GM19438 (cell line): Measurements from ENCODE around the gene SORL1.

Source experiments
- ATAC-seq: cut with Tn5 transposase; IDR thresholded peaks from one replicate; pipeline ENCODE4 v1.9.1; 2021; ENCODE audit warnings: low read depth; ENCODE audit not compliant: unreplicated experiment

Gene SORL1

GRCh38 chr11:121559606-121560200, 107.6 kb downstream of the SORL1 start:
- no peak for ATAC-seq

DNA sequence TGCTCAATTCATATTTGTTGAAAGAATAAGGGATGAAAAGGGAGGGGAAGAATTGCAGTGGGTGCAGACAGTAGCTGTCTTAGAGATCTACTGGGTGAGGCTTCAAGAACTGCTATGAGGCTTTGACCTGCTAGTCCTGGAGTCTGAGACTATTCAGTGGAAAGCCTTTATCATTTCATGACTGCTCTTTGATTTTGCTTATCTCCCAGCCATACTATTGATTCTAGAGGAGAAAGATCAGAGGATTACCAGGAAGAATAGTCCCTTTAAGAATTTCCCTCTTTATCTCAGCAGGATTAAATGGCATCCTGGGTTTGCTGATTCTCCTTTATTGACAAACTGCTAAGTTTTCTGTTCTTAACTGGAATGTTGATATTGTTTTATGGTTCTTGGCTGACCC, 108.1 kb downstream of the SORL1 start:
- ATAC-seq, result no peak

DNA sequence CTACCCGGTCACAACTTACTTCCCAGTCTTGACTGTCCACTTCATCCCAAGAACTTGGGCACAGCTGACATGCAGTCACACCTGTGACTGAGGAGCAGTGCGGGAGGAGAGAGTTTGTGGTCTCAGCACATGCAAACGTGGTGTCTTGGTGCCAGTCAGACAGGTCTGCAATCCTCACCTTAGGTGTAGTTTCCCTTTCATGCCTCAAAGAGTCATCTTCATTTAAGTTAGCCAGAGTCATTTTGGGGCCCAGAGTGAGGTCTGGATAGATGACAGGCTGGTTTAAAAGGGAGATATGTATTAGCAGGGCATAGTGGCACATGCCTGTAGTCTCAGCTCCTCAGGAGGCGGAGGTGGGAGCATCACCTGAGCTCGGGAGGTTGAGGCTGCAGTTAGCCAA, 109.1 kb downstream of the SORL1 start:
- no peak for ATAC-seq

- ATAC-seq, result no peak
These were observed 109.6 kb downstream of the SORL1 start for GRCh38 chr11:121561716-121562115.

- no peak for ATAC-seq
These were observed 110.9 kb downstream of the SORL1 start for GRCh38 chr11:121563003-121563402.

- ATAC-seq, result no peak
These were observed 112.0 kb downstream of the SORL1 start for GRCh38 chr11:121563900-121564822.

DNA sequence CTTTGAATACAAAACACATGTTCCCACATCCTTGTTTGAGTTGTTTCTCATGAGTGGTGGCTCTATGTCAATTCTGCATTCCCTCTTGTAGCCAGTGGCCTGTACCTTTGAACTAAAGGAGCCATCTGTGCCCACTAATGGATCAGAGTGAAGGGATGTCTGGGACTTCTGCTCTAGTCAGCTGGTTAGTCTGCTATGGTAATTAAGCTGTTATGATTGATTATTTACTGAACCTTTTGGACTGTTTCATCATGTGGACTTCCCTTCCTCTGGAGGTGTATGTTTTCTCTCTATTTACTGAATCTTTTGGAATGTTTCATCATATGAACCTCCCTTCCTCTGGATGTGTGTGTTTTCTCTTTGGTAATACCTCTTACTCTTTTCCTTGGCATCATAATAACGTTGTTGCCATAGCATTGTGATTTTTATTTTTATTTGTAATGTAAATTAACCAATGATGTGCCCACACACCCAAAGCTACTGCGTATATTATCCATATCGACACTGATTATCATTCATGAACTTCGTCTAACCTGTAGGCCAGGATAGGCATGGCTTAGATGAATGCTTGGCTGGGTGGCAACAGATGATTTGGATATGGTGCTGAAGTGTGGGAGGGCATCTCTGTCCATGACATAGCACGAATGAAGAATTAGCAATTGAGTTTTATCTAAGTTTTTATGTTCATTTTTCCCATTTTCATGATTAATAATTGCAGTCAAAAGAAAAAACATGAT, 113.0 kb downstream of the SORL1 start:
- no peak for ATAC-seq

DNA sequence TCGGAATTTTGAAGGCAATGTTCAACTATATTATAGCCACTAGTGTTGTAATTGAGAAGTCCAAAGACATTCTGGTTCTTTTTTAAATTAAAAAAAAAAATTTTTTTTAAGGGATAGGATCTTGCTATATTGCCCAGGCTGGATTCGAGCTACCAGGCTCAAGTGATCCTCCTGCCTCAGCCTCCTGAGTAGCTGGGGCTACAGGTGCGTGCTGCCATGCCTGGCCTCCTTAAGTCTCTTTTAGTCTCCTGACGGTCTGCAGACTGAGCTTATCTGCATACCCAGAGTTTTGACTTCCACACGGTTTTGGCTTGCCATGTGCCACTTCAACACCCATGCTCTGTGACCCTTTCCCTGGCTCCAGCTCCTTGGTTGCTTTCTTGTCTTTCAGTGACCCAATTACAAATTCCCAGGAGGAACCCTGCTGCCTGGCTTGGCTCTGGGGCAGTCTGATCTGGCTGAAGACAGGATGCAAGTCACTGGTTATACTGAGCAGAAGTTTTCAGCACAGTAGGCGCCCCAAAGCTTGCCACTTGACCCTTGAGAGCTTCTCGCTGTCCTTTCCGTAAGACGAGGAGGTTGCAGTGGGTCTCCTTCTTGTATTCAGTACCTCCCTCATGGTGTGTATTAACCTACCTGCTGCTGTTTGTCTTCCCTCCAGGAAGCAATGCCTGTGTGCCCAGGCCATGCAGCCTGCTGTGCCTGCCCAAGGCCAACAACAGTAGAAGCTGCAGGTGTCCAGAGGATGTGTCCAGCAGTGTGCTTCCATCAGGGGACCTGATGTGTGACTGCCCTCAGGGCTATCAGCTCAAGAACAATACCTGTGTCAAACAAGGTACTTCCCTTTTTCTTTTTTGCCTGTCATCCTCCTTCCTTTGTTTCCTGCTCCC, 114.4 kb downstream of the SORL1 start:
- no peak for ATAC-seq

DNA sequence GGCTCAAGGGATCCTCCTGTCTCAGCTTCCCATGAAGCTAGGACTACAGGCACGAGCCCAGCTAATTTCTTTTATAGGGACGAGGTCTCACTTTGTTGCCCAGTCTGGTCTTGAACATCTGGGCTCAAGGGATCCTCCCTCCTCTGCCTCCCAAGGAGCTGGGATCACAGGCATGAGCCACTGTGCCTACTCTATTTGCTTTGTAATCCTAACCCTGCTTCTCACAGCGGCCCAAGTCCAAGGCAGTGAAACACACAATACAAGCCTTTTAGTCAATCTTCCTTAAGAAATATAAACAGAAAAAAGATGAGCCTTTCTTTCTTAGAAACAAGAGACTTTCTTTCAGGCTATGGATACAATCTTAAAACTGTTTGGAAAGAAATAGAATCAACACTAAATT, 115.9 kb downstream of the SORL1 start:
- ATAC-seq, result no peak

- ATAC-seq, result peak; percentile 98
These were observed 117.5 kb downstream of the SORL1 start for GRCh38 chr11:121569332-121570299.

- ATAC-seq, result no peak
These were observed 118.3 kb downstream of the SORL1 start for GRCh38 chr11:121570453-121570852.

DNA sequence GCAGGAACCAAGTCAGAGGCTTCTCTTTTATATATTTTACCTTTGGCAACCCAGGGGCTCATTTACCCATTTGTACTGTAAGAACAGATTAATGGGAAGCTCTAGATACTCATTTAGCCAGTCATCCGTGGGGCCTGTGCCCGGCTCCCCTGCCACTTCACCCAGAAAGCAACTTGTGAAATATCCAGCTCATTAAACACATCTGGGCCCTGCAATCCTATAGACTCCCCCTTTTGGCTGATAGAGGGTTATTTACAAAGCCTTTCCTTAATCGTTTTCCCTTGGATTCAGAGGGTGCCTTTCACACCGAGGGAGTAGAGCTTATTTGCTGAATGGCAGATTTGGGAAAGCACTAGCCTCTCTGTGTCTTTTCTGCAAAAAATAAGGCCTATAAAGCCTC, 119.4 kb downstream of the SORL1 start:
- ATAC-seq, result no peak

DNA sequence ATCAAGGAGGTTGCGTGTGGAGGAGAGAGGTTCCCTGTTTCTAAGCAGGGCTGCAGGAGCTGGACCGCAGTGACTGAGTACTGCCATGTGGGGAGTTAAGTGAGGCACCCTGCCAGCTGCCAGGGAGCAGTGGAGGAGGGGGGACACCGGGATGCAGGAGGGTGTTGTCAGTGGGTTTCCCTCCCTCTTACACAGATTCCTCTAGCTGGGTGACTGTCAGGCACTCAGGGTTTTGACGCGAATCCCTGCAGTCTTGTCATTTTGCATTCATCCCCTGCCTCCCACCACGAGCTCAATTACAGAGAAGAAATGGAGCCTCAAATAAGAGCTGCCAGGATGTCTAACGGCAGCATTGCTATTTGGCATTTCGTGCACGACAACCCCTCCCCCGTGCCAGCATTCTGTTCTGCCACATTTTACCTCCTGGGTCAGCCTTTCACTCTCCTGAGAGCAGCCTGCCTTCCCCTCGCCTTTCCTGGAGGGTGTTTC, 120.5 kb downstream of the SORL1 start:
- no peak for ATAC-seq

DNA sequence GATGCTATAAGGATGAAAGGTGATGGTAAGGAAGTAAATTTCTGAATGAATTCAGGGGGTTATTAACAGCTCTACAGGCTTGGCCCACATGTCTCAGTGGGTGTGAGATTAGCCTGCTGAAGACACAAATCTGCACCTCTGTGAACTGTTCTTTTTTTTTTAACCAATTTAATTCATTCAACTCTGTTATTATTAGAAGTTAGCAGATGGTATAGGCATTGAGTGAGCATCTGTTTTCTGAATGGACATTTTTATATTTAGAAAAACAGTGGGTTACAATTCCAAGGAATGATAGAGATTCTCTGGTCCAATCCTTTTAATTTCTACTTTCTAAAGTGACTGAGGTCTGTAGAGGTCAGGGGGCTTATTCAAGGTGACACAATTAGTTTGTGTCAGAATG, 122.7 kb downstream of the SORL1 start:
- no peak for ATAC-seq

DNA sequence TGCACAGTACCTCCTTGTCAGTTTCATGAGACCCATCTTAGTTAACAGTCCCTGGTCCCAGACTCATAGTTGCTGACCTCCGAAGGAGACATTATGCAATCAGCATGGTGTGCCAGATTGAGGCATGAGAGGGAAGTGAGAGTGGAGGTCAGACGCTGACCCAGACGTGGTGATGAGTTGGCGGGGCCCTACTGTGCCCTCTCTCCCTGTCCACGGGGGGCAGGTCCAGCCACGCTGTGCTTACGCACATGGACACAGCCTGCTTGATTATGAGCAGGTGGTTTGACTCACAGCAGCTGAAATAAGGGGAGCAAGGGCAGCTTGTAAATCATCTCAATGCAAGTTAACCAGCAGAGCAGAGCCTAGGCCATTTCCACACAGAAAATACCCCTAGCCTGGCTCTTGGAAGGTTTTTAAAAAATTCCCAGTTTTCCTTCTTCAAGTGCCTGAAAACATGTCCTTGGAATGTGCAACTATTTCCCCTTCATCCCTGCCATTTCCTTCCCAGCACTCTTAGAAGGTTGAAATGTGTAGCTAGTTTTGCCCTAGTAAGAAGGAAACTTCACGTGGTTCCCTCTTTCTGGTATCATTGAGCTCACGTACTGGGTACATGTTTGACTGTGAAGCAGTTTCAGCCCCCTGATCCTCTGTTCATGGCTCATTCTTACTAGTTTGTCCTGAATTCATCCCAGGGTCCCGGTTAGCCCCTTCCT, 123.3 kb downstream of the SORL1 start:
- ATAC-seq, result peak; percentile 56

DNA sequence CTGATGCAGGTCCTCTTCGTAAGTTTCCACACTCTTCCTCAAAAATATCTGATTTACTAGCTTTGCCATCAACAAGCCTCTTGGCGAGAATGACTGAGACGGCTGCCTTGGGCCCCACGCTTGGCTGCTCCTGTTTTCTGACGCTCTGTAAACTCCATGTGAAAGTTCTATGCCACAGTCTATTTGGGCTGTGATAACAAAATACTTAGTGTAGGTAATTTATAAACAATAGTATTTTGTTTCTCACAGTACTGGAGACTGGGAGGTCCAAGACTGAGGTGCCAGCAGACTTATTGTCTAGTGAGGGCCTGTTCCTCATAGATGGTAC, 123.8 kb downstream of the SORL1 start:
- peak; percentile 30 for ATAC-seq

DNA sequence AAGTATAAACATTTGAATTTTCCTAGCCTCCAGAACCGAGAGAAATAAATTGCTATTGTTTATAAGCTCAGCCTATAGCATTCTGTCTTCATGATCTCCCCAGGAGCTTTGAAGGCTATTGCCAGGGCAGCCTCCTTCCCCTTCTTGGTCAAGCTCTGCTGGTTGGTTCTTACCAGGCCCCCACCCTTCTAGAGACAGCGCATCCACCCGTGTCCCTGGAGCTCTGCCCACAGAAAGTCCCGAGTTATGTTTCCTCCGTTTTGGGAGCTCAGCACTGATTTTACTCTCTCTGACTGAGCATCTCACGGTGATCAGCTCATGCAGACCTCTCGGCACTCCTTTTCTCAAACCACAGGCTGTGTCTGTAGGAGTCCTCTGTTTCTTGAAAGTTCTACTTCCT, 124.4 kb downstream of the SORL1 start:
- ATAC-seq, result no peak

DNA sequence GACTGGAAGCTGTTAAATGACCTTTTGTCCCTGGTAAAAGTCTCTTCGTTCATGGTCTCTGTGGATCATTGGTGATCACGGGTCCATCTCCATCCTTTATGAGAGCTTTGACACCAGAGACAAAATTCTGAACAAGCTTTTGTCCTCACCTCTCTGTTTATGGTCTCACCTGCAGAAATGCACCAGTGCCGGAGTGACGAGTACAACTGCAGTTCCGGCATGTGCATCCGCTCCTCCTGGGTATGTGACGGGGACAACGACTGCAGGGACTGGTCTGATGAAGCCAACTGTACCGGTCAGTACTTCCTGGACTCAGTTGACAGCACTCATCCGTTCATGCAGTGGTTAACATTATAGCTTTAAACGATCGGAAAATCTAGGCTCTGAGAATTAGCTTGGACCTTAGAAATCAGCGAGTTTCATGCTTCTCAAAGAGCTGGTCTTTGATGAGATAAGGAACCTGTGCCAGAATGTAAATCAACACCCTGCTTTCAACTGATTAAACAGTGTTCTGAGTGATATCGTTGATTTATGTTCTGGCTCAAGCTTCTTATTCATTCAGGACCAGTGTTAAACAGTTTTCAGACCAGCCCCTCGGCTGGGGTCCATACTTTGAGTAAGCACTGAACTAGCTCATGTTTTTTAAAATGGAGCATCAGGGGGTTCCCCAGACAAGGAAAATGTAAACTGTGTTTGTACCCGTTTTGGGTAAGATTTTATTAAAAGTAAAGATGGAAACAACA, 125.2 kb downstream of the SORL1 start:
- ATAC-seq, result no peak
